AG09309 (cell line): ENCODE measurements around the gene MLH3.

Source experiments
- DNase-seq: peaks from one replicate; pipeline ENCODE4 v3.0.0-alpha.2; 2010; ENCODE audit warnings: low read depth
- H3K4me3 ChIP-seq: 2 replicates; pipeline ENCODE4 v1.5.1; 2011; ENCODE audit warnings: mild to moderate bottlenecking, low read depth, low read length, moderate library complexity; ENCODE audit not compliant: control insufficient read depth
- TF ChIP-seq, protein P1 (sequence below): IDR thresholded peaks from 2 replicates; pipeline ENCODE4 v1.5.1; 2011; ENCODE audit warnings: mild to moderate bottlenecking, low read depth, low read length, inconsistent platforms; ENCODE audit not compliant: insufficient read depth, control insufficient read depth; ENCODE audit errors: missing control alignments

Gene MLH3

DNA sequence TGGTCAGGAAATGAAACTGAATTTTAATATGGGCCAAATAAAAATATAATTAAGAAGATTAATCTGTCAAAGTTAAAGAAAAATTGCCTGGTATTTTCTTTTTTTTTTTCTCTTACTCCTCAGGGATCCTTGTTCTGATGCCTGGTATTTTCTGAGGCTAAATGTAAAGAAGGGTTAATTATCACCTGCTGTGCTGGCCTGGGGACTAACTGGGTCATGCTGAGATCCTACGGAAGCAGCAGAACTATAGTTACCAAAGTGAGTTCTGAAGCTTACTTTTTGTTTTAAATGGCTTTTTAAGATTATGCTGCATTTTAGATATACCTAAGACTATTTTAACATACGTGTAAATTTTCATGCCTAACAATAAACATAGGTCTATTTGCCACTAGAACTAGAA lies 41.4 kb upstream of the MLH3 start:
- H3K4me3 ChIP-seq: no peak overlapping the region
- TF ChIP-seq, protein P1, sequence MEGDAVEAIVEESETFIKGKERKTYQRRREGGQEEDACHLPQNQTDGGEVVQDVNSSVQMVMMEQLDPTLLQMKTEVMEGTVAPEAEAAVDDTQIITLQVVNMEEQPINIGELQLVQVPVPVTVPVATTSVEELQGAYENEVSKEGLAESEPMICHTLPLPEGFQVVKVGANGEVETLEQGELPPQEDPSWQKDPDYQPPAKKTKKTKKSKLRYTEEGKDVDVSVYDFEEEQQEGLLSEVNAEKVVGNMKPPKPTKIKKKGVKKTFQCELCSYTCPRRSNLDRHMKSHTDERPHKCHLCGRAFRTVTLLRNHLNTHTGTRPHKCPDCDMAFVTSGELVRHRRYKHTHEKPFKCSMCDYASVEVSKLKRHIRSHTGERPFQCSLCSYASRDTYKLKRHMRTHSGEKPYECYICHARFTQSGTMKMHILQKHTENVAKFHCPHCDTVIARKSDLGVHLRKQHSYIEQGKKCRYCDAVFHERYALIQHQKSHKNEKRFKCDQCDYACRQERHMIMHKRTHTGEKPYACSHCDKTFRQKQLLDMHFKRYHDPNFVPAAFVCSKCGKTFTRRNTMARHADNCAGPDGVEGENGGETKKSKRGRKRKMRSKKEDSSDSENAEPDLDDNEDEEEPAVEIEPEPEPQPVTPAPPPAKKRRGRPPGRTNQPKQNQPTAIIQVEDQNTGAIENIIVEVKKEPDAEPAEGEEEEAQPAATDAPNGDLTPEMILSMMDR: no peak
- DNase-seq: no peak

DNA sequence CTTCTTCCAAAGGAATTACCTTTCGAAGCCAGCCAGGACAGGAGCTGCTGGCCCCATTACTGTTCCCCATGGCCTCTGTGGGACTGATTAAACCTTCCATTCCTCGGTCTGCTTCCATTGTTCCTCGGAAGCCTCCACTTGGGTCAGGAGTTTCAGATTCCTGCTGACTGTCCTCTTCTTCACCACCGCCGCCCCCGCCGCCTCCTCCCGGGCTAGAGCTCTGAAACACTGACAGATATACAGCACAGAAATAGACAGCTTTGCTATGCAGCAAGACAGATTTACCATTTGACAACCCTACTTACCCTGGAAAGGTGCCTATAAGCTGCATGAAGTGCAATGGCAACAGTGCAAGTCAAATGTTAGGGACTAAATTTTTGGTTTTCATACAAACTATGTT lies 40.0 kb upstream of the MLH3 start:
- TF ChIP-seq, protein P1: no peak
- no peak overlapping the region for H3K4me3 ChIP-seq
- no peak for DNase-seq

DNA sequence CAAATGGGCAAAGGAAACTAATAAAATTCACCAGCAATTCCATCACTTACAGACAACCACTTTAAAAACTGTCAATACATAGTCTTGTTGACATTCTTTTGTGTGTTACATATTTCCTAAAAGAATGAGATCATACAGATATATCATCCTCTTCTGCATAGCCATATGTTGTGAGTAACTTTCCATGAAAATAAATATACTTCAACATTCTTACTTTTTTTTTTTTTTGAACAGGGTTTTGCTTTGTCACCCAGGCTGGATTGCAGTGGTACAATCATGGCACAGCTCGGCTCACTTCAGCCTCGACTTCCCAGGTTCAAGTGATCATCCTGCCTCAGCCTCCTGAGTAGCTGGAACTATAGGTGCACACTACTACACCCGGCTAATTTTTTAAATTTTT lies 39.1 kb upstream of the MLH3 start:
- no peak for DNase-seq
- TF ChIP-seq, protein P1: no peak
- H3K4me3 ChIP-seq: no peak overlapping the region

DNA sequence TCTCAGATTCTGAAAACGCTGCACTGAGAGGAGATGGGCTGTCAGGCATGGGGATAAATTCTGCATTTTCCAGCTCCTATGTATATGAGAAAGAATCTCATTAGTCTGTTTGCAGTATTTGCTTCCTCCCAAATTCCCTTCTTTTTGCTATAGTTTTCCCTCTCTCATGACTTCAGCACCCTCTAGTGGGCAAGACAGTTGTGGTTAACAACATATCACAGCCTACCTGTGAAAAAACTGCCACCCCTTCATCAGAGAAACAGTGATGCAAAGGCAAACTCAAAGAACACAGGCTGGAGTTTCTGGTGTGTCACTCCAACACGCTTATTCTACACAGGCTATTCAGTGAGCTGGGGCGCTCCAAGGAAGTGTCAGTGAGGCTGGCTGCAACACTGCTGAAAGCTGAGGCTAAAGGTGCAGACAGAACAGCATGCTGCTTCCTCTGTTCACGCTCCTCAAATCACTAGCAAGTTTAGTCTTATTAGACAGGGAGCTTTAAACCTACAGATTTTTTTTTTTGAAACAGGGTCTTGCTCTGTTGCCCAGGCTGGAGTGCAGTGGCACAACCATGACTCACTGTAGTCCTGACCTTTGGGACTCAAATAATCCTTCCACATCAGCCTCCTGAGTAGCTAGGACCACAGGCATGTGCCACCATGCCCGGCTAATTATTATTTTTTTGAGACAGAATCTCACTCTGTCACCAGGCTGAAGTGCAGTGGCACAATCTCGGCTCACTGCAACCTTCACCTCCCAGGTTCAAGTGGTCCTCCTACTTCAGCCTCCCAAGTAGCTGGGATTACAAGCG lies 37.5 kb upstream of the MLH3 start:
- TF ChIP-seq, protein P1: peak; percentile 81
- no peak overlapping the region for H3K4me3 ChIP-seq
- DNase-seq: no peak

GRCh38 chr14:75088153-75088552 lies 36.9 kb upstream of the MLH3 start:
- no peak overlapping the region for H3K4me3 ChIP-seq
- TF ChIP-seq, protein P1: no peak
- no peak for DNase-seq

DNA sequence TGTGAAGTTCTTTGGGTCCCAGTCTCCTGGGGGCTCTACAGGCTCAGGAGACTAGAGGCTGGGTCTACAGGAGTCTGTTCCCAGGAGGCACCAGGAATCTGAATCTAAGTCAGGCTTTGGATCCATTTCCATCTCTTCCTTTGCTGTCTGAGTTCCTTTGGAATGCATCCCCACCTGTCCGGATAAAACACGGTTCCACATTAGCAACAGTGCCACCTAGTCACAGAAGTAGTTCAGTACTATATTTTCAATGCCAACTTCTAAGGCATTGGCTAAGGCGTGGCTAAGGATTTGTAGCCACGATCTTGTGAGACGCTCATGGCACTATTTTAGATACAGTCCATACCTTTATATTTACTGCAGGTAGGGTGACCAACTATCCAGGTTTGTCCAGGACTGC lies 33.2 kb upstream of the MLH3 start:
- no peak for DNase-seq

More for the DNA sequence above, 33.2 kb upstream of the MLH3 start:
- H3K4me3 ChIP-seq: no peak overlapping the region
- TF ChIP-seq, protein P1: peak; percentile 18
